Keratinocyte (primary cell): ENCODE measurements around the gene ANAPC2. TPM values are rescaled to one million over a fixed set of nuclear protein-coding genes. Genes with fewer than 3 reads are reported as not detected.

Experiments
- DNase-seq: peaks from one replicate; pipeline ENCODE4 v3.0.0-alpha.2; 2011; ENCODE audit warnings: low read depth, missing footprints, low spot score
- FAIRE-seq: peaks from 2 replicates; lab custom pipeline; 2011; peaks lifted over from hg19 to GRCh38; lab: Jason Lieb, UNC
- H2AFZ ChIP-seq: 2 replicates; pipeline ENCODE4 v1.6.0; 2012; ENCODE audit warnings: low read length, control low read depth, inconsistent platforms; ENCODE audit not compliant: control insufficient read depth
- H3K27ac ChIP-seq: 2 replicates; pipeline ENCODE4 v1.5.1; 2011; ENCODE audit warnings: low read length; ENCODE audit not compliant: control insufficient read depth, insufficient read depth
- H3K27me3 ChIP-seq: 3 replicates; pipeline ENCODE4 v1.6.0; 2011; ENCODE audit warnings: low read length; ENCODE audit not compliant: control insufficient read depth, insufficient read depth; ENCODE audit errors: extremely low read depth
- H3K36me3 ChIP-seq, 2 experiments: 2 replicates in 1 of 2; 3 replicates in 1 of 2; pipeline ENCODE4 v1.5.1; 2011; ENCODE audit warnings: low read length in 2 of 2, mild to moderate bottlenecking in 1 of 2; ENCODE audit not compliant: control insufficient read depth in 2 of 2, insufficient read depth in 2 of 2; ENCODE audit errors: extremely low read depth in 1 of 2
- H3K4me1 ChIP-seq: 3 replicates; pipeline ENCODE4 v1.5.1; 2011; ENCODE audit warnings: low read length; ENCODE audit not compliant: control insufficient read depth, insufficient read depth; ENCODE audit errors: extremely low read depth
- H3K4me2 ChIP-seq: 3 replicates; pipeline ENCODE4 v1.6.0; 2011; ENCODE audit warnings: low read depth, low read length; ENCODE audit not compliant: control insufficient read depth, insufficient read depth; ENCODE audit errors: extremely low read depth
- H3K4me3 ChIP-seq, 3 experiments: fragments of 200-600 bp in 1 of 3; sonication (generic) in 1 of 3; 2 replicates in 2 of 3; 3 replicates in 1 of 3; pipeline ENCODE4 v1.5.1; 2011 to 2016; ENCODE audit warnings: low read length in 3 of 3, mild to moderate bottlenecking in 3 of 3, control low read depth in 2 of 3, inconsistent platforms in 1 of 3, low read depth in 1 of 3, mixed read lengths in 1 of 3, mixed run types in 1 of 3, moderate library complexity in 1 of 3; ENCODE audit not compliant: control insufficient read depth in 2 of 3, insufficient read depth in 2 of 3; ENCODE audit errors: extremely low read depth in 1 of 3
- H3K79me2 ChIP-seq: 2 replicates; pipeline ENCODE4 v1.6.0; 2012; ENCODE audit warnings: low read length; ENCODE audit not compliant: control insufficient read depth, insufficient read depth
- H3K9ac ChIP-seq: 3 replicates; pipeline ENCODE4 v1.6.0; 2011; ENCODE audit warnings: low read length; ENCODE audit not compliant: control insufficient read depth, insufficient read depth; ENCODE audit errors: extremely low read depth
- H3K9me1 ChIP-seq: 3 replicates; pipeline ENCODE4 v1.6.0; 2011; ENCODE audit warnings: low read length; ENCODE audit not compliant: control insufficient read depth, insufficient read depth; ENCODE audit errors: extremely low read depth
- H3K9me3 ChIP-seq: 2 replicates; pipeline ENCODE4 v1.5.1; 2012; ENCODE audit warnings: low read depth, low read length; ENCODE audit not compliant: control insufficient read depth
- H4K20me1 ChIP-seq: 3 replicates; pipeline ENCODE4 v1.6.0; 2011; ENCODE audit warnings: low read length; ENCODE audit not compliant: control insufficient read depth, insufficient read depth; ENCODE audit errors: extremely low read depth
- EZH2 ChIP-seq: IDR thresholded peaks from one replicate; pipeline ENCODE4 v1.6.1; 2012; ENCODE audit warnings: inconsistent platforms, mild to moderate bottlenecking, low read length, moderate library complexity
- dilution Hi-C: fragments of 300-500 bp; cut with MboI; formaldehyde crosslinking; loops from one replicate; pipeline ENCODE4 v1.7.0; 2020; ENCODE audit warnings: low sequenced_read_pairs; ENCODE audit not compliant: extremely low pct_ligation_motif_present
- polyA plus RNA-seq, 5 experiments: library from polyadenylated mRNA; depleted of rRNA in 3 of 5; stranded (reverse) in 3 of 5; stranded (forward) in 1 of 5; unstranded in 1 of 5; fragments of >200 nt; gene quantifications; 1 replicate in 1 of 5; 2 replicates in 3 of 5; 3 replicates in 1 of 5; pipeline versions ENCODE4 v1.2.1 to v1.2.3, GENCODE V29; 2011 to 2012; ENCODE audit warnings: missing spikeins in 2 of 5, low read depth in 1 of 5, low replicate concordance in 1 of 5
- TF ChIP-seq, protein P1 (sequence below), 3 experiments: IDR thresholded peaks in 1 of 3; conservative IDR thresholded peaks in 1 of 3; optimal IDR thresholded peaks in 1 of 3; 2 replicates in 2 of 3; 3 replicates in 1 of 3; pipeline versions ENCODE3 to v1.5.1; 2011; ENCODE audit warnings: low read length in 3 of 3, mild to moderate bottlenecking in 3 of 3, moderate library complexity in 2 of 3, control low read depth in 1 of 3, inconsistent platforms in 1 of 3; ENCODE audit not compliant: insufficient read depth in 2 of 3; ENCODE audit errors: extremely low read depth in 1 of 3

Gene ANAPC2
- polyA plus RNA-seq, 1 donor (not counting 4 experiments of a cell fraction or from before 2014, with no cell fraction given) = 11.9 TPM

DNA sequence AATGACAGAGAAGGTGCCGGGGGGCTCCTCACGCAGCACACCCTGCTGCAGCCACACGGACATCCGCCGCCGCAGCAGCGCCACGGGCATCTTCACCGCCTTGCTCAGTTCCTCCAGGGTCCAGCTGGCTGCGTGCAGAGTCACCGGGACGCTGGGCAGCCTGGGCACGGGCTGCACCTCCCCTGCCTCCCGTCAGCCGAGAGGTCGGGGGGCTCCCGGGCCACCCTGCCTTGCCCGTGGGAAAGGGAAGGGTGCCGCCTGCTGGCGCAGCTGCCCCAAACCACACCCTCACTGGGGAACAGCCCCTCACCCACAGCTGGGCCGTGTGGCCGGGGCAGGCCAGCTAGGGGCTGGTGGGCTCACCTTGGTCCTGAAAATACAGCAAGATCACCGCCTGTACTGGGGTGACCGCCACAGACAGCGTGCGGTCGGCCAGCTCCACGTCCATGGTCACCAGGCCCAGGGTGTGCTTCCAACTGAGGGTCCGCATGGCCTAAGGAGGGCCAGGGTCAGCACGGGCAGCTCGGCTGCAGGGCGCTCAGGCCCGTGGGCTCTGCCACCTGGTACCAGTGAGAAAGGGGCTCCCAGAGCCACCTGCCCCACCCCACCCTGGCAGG, 12.9 kb downstream of the ANAPC2 start:
- TF ChIP-seq, protein P1, sequence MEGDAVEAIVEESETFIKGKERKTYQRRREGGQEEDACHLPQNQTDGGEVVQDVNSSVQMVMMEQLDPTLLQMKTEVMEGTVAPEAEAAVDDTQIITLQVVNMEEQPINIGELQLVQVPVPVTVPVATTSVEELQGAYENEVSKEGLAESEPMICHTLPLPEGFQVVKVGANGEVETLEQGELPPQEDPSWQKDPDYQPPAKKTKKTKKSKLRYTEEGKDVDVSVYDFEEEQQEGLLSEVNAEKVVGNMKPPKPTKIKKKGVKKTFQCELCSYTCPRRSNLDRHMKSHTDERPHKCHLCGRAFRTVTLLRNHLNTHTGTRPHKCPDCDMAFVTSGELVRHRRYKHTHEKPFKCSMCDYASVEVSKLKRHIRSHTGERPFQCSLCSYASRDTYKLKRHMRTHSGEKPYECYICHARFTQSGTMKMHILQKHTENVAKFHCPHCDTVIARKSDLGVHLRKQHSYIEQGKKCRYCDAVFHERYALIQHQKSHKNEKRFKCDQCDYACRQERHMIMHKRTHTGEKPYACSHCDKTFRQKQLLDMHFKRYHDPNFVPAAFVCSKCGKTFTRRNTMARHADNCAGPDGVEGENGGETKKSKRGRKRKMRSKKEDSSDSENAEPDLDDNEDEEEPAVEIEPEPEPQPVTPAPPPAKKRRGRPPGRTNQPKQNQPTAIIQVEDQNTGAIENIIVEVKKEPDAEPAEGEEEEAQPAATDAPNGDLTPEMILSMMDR (optimal IDR thresholded peaks at IDR 0.05 in 1 of 3, IDR thresholded peaks at IDR 0.05 in 1 of 3, conservative IDR thresholded peaks at IDR 0.05 in 1 of 3; ENCODE audit: extremely low read depth in 1 of 3, insufficient read depth in 2 of 3, low read length in 3 of 3) = peak in 2 of 3 experiments; percentile 39 to 40
- peak; percentile 75 for TF ChIP-seq EZH2
- no peaks in the 10 kb centered on the region for H3K9me3 ChIP-seq
- no peaks in the 10 kb centered on the region for H3K79me2 ChIP-seq
- no peak overlapping the region for H2AFZ ChIP-seq
- peaks cover 49% of the 10 kb centered on the region for H3K27me3 ChIP-seq
- no peak overlapping the region for H3K27ac ChIP-seq
- peaks cover 10% of the 10 kb centered on the region for H4K20me1 ChIP-seq
- H3K4me2 ChIP-seq = no peak overlapping the region
- dilution Hi-C loops = no loop called here
- H3K36me3 ChIP-seq = no peaks in the 10 kb centered on the region
- H3K4me3 ChIP-seq = no peak overlapping the region
- no peak overlapping the region for H3K9ac ChIP-seq
- DNase-seq (no peak), FAIRE-seq (no peak)
- no peaks in the 10 kb centered on the region for H3K4me1 ChIP-seq
- H3K9me1 ChIP-seq = no peaks in the 10 kb centered on the region

DNA sequence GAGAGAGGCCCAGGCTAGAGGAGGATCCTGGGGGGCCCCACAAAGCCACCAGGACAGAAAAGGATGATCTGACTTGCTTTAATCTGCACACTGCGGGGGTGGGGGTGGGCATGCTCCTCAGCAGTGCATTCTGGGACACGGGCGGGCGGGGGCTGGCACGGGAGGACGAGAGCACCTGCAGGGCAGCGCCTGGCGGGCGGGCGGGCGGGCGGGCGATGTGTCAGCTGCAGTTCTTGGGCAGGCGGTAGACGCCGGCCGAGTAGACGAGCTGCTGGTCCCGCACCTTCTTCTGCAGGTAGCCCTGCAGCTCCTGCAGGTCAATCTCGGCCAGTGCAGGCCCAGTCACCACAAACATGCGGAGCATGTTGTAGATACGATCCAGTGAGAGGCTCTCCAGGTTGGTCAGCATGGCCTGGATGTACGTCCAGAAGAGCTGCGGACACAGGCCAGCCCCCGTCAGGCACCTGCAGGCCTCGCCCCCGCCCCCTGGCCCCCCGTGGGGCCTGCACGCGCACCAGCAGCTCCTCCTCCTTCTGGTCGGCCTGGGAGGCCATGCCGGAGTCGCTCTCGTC, 13.6 kb downstream of the ANAPC2 start:
- dilution Hi-C loops = no loop called here
- Histone ChIP-seq H3K27me3 (peaks cover 55% of the 10 kb centered on the region), H2AFZ (no peak overlapping the region), H3K4me2 (no peak overlapping the region), H3K79me2 (no peaks in the 10 kb centered on the region), H3K9me3 (no peaks in the 10 kb centered on the region), H3K27ac (no peak overlapping the region), H4K20me1 (peaks cover 14% of the 10 kb centered on the region), H3K4me1 (no peaks in the 10 kb centered on the region), H3K9me1 (no peaks in the 10 kb centered on the region), H3K9ac (no peak overlapping the region), H3K36me3 (no peaks in the 10 kb centered on the region), H3K4me3 (no peak overlapping the region)
- TF ChIP-seq, protein P1 (optimal IDR thresholded peaks at IDR 0.05 in 1 of 3, IDR thresholded peaks at IDR 0.05 in 1 of 3, conservative IDR thresholded peaks at IDR 0.05 in 1 of 3; ENCODE audit: extremely low read depth in 1 of 3, insufficient read depth in 2 of 3, low read length in 3 of 3) = peak in 1 of 3 experiments; percentile 14
- TF ChIP-seq EZH2 = no peak
- no peak for FAIRE-seq
- DNase-seq = no peak
